ENCODE data around the gene PDE11A.

GRCh38 chr2:177633111-177633510 is 439.5 kb downstream of the PDE11A start:
- TF ChIP-seq, protein P1, sequence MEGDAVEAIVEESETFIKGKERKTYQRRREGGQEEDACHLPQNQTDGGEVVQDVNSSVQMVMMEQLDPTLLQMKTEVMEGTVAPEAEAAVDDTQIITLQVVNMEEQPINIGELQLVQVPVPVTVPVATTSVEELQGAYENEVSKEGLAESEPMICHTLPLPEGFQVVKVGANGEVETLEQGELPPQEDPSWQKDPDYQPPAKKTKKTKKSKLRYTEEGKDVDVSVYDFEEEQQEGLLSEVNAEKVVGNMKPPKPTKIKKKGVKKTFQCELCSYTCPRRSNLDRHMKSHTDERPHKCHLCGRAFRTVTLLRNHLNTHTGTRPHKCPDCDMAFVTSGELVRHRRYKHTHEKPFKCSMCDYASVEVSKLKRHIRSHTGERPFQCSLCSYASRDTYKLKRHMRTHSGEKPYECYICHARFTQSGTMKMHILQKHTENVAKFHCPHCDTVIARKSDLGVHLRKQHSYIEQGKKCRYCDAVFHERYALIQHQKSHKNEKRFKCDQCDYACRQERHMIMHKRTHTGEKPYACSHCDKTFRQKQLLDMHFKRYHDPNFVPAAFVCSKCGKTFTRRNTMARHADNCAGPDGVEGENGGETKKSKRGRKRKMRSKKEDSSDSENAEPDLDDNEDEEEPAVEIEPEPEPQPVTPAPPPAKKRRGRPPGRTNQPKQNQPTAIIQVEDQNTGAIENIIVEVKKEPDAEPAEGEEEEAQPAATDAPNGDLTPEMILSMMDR (IDR thresholded peaks at IDR 0.05; ENCODE audit: low read depth, low read length) = no peak
- no peak for TF ChIP-seq EZH2phosphoT487 (IDR thresholded peaks at IDR 0.05; ENCODE audit: low read depth)
